ENCODE results near the gene ARSG. TPM values are rescaled to one million over a fixed set of nuclear protein-coding genes. Genes with fewer than 3 reads are reported as not detected.

ARSG gene
- total and polyA plus RNA-seq, 2 of the 13 experiments (the other 11 are each of a cell fraction or from before 2014, with no cell fraction given), result 3.7 to 15.2 TPM

- TF ChIP-seq HOMEZ (CRISPR knock-in tag; IDR thresholded peaks at IDR 0.05; ENCODE audit: low read depth) (peak; percentile 84), GABPB1 (CRISPR knock-in tag; IDR thresholded peaks at IDR 0.05) (peak; percentile 31; the same call in 1 of the 2 replicates), ETV5 (CRISPR knock-in tag; IDR thresholded peaks at IDR 0.05; ENCODE audit: borderline replicate concordance) (peak; percentile 91; the same call in 1 of the 2 replicates), ZNF775 (CRISPR knock-in tag; IDR thresholded peaks at IDR 0.05; ENCODE audit: borderline replicate concordance) (no peak), ZNF562 (CRISPR knock-in tag; IDR thresholded peaks at IDR 0.05; ENCODE audit: borderline replicate concordance) (no peak), NR2F1 (CRISPR knock-in tag; IDR thresholded peaks at IDR 0.05) (0 out of 4 replicates have a peak, but pooled peaks of 1 of the 2 experiments have one; percentile 7), ZNF589 (CRISPR knock-in tag; conservative IDR thresholded peaks at IDR 0.05) (no peak), MIER3 (CRISPR knock-in tag; IDR thresholded peaks at IDR 0.05; ENCODE audit: borderline replicate concordance) (peak; percentile 68)
- TF ChIP-seq, protein P1, sequence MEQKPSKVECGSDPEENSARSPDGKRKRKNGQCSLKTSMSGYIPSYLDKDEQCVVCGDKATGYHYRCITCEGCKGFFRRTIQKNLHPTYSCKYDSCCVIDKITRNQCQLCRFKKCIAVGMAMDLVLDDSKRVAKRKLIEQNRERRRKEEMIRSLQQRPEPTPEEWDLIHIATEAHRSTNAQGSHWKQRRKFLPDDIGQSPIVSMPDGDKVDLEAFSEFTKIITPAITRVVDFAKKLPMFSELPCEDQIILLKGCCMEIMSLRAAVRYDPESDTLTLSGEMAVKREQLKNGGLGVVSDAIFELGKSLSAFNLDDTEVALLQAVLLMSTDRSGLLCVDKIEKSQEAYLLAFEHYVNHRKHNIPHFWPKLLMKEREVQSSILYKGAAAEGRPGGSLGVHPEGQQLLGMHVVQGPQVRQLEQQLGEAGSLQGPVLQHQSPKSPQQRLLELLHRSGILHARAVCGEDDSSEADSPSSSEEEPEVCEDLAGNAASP (CRISPR knock-in tag; IDR thresholded peaks at IDR 0.05; ENCODE audit: borderline replicate concordance), result peak; percentile 76; the same call in 1 of the 2 replicates
- TF ChIP-seq, protein P2, sequence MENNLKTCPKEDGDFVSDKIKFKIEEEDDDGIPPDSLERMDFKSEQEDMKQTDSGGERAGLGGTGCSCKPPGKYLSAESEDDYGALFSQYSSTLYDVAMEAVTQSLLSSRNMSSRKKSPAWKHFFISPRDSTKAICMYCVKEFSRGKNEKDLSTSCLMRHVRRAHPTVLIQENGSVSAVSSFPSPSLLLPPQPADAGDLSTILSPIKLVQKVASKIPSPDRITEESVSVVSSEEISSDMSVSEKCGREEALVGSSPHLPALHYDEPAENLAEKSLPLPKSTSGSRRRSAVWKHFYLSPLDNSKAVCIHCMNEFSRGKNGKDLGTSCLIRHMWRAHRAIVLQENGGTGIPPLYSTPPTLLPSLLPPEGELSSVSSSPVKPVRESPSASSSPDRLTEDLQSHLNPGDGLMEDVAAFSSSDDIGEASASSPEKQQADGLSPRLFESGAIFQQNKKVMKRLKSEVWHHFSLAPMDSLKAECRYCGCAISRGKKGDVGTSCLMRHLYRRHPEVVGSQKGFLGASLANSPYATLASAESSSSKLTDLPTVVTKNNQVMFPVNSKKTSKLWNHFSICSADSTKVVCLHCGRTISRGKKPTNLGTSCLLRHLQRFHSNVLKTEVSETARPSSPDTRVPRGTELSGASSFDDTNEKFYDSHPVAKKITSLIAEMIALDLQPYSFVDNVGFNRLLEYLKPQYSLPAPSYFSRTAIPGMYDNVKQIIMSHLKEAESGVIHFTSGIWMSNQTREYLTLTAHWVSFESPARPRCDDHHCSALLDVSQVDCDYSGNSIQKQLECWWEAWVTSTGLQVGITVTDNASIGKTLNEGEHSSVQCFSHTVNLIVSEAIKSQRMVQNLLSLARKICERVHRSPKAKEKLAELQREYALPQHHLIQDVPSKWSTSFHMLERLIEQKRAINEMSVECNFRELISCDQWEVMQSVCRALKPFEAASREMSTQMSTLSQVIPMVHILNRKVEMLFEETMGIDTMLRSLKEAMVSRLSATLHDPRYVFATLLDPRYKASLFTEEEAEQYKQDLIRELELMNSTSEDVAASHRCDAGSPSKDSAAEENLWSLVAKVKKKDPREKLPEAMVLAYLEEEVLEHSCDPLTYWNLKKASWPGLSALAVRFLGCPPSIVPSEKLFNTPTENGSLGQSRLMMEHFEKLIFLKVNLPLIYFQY (CRISPR knock-in tag; IDR thresholded peaks at IDR 0.05; ENCODE audit: borderline replicate concordance), result peak; percentile 48; the same call in 1 of the 2 replicates
- TF ChIP-seq, protein P3, sequence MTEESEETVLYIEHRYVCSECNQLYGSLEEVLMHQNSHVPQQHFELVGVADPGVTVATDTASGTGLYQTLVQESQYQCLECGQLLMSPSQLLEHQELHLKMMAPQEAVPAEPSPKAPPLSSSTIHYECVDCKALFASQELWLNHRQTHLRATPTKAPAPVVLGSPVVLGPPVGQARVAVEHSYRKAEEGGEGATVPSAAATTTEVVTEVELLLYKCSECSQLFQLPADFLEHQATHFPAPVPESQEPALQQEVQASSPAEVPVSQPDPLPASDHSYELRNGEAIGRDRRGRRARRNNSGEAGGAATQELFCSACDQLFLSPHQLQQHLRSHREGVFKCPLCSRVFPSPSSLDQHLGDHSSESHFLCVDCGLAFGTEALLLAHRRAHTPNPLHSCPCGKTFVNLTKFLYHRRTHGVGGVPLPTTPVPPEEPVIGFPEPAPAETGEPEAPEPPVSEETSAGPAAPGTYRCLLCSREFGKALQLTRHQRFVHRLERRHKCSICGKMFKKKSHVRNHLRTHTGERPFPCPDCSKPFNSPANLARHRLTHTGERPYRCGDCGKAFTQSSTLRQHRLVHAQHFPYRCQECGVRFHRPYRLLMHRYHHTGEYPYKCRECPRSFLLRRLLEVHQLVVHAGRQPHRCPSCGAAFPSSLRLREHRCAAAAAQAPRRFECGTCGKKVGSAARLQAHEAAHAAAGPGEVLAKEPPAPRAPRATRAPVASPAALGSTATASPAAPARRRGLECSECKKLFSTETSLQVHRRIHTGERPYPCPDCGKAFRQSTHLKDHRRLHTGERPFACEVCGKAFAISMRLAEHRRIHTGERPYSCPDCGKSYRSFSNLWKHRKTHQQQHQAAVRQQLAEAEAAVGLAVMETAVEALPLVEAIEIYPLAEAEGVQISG (CRISPR knock-in tag; IDR thresholded peaks at IDR 0.05), result peak; percentile 53; the same call in 1 of the 2 replicates
- TF ChIP-seq, protein P4, sequence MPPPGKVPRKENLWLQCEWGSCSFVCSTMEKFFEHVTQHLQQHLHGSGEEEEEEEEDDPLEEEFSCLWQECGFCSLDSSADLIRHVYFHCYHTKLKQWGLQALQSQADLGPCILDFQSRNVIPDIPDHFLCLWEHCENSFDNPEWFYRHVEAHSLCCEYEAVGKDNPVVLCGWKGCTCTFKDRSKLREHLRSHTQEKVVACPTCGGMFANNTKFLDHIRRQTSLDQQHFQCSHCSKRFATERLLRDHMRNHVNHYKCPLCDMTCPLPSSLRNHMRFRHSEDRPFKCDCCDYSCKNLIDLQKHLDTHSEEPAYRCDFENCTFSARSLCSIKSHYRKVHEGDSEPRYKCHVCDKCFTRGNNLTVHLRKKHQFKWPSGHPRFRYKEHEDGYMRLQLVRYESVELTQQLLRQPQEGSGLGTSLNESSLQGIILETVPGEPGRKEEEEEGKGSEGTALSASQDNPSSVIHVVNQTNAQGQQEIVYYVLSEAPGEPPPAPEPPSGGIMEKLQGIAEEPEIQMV (CRISPR knock-in tag; IDR thresholded peaks at IDR 0.05; ENCODE audit: low read depth), result peak; percentile 53; the same call in 1 of the 2 replicates
Measured at GRCh38 chr17:68391561-68392268, 100.4 kb downstream of the ARSG start (continued).
